MM.1S (cell line): ENCODE measurements around the gene PSIP1.

Experiments
- EZH2 ChIP-seq: fragments of 300-600 bp; sonication (generic); optimal IDR thresholded peaks from 2 replicates; pipeline ENCODE3; 2017; ENCODE audit warnings: low read depth, mild to moderate bottlenecking, antibody characterized with exemption, low read length, mixed read lengths
- EZH2phosphoT487 ChIP-seq: fragments of 300-600 bp; sonication (generic); IDR thresholded peaks from 2 replicates; pipeline ENCODE4 v1.6.1; 2018; ENCODE audit warnings: antibody characterized with exemption, low read length

DNA sequence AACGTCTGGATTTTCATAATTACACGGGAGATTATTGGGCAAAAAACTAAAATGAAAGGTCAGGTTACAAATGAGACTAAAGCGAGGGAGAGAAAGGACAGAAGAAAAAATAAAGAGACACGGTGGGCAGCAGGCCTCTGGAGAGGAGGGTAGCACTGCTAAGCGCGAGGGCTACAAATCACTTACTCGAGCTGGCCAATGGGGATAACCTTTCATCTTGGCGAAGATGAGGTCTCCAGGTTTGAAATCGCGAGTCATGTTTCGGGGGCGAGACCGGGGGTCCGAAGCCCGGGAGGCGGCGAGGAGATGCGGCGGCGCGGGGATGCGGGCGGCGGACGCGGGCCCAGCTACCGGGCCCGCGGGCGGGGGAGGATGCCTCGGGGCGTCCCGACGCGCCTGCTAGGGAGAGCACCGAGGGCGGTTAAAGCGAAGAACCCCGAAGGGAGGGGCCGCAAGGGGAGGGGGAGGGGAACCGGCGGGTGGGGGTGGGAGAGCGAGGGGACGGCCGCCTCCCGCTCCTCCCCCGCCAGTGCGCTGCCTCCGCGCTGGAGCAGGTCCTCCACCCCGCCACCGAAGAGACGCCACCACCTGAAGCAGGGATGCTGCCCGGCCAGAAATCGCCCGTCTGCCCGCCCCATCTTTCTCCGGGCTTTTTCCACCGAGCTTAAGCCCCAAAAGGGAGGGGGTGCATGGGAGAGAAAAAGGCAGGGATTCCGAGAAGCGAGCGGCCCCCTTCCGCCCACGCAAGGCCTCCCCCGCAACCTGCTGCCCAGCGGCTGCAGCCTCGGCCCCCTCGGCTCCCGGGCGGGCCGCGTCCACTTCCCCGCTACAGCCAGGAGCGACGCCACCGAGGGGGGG lies 610 bp downstream of the PSIP1 start:
- no peak for TF ChIP-seq EZH2
- TF ChIP-seq EZH2phosphoT487: no peak
